GM12801 (cell line): Measurements from ENCODE around the gene RAP1B.

ENCODE experiments used
- TF ChIP-seq, protein P1 (sequence below): IDR thresholded peaks from one replicate; pipeline ENCODE4 v1.5.1; 2011; ENCODE audit warnings: control low read depth; ENCODE audit not compliant: insufficient read length; ENCODE audit errors: extremely low read depth

RAP1B gene

DNA sequence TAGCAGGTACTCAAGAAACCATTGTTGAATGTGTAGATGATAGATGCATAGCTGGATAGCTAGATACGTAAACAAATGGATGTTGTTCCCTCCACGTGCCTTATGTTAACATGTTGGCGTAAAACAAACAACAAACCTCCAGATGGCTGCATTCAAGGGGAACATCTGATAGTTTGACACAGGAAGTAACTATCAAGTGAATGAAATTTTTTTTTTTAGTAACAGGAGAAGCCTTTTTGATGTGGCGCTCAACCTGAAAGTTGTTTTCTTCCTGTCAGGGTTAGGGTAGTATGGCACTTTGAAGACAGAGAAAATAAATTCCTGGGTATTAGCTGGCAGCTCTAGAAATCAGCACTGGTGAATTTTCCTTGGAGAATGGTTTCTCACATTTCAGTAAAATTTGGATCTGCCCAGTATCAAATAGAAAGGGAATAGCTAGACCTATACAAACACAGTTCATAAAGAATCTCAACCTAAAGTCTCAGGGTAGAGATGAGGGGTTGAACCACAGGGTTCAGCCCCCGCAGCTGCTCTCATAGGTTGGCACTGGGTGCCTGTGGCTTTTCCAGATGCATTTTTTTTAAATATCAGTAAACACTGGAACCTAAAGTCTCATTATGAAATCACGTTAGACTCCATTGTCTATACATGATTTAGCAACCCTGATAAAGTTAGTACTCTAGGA is 18.8 kb upstream of the RAP1B start:
- TF ChIP-seq, protein P1, sequence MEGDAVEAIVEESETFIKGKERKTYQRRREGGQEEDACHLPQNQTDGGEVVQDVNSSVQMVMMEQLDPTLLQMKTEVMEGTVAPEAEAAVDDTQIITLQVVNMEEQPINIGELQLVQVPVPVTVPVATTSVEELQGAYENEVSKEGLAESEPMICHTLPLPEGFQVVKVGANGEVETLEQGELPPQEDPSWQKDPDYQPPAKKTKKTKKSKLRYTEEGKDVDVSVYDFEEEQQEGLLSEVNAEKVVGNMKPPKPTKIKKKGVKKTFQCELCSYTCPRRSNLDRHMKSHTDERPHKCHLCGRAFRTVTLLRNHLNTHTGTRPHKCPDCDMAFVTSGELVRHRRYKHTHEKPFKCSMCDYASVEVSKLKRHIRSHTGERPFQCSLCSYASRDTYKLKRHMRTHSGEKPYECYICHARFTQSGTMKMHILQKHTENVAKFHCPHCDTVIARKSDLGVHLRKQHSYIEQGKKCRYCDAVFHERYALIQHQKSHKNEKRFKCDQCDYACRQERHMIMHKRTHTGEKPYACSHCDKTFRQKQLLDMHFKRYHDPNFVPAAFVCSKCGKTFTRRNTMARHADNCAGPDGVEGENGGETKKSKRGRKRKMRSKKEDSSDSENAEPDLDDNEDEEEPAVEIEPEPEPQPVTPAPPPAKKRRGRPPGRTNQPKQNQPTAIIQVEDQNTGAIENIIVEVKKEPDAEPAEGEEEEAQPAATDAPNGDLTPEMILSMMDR: no peak

DNA sequence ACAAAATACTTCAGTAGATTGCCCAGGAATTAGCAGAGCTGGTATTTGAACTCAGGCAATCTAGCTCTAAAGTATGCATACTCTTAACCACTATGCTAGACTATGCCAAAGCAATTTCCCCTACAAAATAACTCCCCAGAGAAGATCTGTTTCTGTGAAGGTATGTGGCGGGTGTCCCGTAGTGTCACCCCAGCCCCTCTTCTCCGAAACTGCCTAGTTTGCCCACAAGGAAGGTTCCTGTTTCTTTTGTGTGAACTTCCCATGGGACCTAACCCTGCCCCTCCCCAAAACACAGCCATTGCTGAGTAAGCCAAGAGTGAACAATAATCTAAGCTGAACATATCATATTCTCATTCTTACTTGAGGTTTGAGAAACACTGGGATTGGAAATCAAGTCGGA is 15.5 kb upstream of the RAP1B start:
- TF ChIP-seq, protein P1: no peak

GRCh38 chr12:68601767-68602166 is 8.9 kb upstream of the RAP1B start:
- TF ChIP-seq, protein P1: no peak

- TF ChIP-seq, protein P1: no peak
Measured at GRCh38 chr12:68602720-68603119, 8.0 kb upstream of the RAP1B start.

DNA sequence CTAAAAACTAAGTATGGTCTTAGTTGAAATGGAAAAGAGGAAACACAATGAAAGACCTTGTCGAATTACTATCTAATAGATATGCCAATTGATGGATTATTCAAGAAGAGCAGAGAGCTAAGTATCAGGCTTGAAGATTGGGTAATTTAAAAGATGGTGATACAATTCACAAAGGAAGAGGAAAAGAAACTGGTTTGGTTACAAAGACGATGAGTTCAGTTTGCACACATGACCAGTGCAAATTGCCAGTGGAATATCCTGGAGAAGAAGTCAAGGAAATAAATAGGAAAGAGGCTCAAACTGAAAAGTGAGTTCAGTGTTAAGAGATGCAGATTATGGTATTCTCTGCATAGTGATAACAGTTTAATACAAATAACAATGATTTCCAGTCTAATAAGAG is 2.5 kb upstream of the RAP1B start:
- TF ChIP-seq, protein P1: no peak

GRCh38 chr12:68609998-68610369 is 715 bp upstream of the RAP1B start:
- TF ChIP-seq, protein P1: no peak

GRCh38 chr12:68611094-68611805 is 551 bp downstream of the RAP1B start:
- TF ChIP-seq, protein P1: no peak
